ENCODE measurements around the gene ANKRD62.
"Not testable (repeated sequence)": the region's sequence is repeated elsewhere in the genome, so short reads cannot be mapped to it uniquely, and the experiment has no call there.

ANKRD62 gene

DNA sequence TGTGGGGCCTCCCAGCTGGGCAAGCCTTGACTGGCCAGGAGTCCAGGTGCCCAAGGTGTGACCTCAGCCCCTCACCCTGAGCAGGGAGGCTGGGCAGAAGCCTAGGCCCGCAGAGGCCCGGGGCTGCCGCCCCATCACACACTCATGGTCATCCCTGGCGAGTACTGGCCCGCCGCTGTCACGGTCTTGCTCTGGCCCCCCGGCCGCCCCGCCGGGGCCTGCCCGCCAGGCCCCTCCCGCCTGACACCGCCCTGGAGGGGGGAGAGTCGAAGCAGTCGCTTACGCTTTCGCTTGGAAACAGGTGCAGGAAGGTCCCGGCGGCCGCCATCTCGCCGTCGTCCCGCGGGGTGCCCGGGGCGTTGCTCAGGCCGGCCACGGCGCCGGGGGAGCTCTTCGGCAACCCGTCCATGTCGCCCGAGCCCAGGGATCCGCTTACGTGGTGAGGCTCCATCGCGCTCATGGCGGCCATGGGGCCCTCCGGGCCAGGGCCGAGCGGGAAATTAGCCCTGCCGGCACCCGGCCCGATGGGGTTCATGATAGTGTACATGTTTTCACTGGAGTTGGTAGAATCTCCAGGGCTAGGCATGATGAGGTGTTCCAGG, 26.6 kb upstream of the ANKRD62 start:
- no peak for DNase-seq

DNA sequence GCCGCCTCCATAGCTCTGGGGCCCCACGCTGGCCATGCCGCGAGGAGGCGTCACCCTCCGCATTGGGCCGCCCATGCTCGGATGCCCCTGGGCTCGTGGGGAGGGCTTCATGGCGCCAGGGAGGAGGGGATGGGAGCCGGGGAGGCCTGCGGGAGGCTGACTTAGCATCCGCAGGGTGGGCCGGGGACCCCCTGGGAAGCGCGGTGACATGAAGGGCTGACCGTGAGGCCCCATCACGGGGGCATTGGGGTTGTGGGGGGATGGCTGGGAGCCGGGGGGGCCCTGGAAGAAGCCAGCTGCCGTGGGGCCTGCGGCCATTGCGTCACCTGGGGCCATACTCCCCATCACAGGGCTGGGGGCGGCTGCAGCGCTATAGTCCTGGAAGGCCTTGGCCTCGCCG, 26.0 kb upstream of the ANKRD62 start:
- no peak for DNase-seq

DNA sequence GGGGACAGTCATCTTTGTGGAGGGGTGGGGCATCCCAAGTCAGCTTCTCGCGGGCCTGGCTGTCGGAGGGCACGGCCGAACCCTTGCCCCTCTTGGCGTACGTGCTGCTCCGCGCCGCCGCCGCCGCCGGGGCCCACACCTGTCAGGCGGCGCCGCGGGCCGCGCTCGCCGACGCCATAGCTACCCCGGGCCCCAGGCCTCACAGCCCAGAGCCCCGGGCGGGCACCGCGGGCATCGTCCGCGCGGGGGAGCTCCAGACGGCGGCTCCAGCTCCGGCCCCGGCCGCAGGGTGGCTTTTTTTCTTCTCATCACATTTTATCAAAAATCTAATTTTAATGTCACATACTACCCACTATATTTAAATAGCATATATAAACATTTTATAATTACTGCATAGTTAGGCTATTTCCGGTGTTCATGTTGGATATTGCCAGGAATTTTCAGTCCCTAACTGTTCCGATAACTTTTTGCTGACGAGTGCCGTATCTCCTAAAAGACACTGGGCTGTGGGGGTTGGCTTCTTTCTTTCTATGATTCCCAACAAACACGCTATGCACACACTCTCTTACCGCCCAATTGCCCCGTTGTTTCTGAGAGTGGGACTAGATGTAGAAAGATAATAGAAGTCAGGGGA, 25.2 kb upstream of the ANKRD62 start:
- not testable (repeated sequence) for DNase-seq

DNA sequence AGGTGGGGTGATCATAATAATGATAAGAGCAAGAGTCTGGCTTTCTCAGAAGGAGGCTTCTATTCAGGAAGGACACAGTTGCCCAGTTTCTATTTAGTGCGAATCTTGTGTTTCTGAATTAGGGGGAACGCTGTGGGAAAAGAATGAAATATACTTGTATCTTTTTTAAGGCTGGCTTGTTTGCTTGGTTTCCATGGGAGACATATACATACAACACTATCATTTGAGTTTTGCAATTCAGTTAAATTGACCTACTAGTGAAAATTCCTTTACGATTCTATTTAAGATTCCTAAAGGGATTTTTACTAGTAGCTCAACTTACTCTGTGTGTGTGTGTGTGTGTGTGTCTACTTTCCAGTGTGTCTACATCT, 24.7 kb upstream of the ANKRD62 start:
- no peak for DNase-seq

DNA sequence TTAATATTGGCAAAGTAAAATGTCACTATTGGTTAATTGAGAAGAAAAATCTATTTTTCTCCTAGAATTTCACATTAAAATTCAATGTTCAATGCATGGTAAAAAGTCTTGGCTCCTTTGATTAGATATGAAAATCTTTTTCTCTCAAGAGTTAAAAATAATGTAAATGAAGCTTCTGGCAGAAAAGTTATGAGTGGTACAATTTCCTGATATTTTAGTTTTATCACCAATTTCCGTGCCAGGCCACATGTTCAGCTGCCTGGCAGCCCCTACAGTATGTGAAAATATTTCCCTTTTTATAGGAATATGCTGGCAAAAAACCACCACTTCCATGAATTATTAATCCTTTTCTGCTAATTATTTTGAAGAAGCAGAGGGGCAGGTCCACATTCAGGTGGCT, 22.6 kb upstream of the ANKRD62 start:
- DNase-seq, result not testable (repeated sequence)

DNA sequence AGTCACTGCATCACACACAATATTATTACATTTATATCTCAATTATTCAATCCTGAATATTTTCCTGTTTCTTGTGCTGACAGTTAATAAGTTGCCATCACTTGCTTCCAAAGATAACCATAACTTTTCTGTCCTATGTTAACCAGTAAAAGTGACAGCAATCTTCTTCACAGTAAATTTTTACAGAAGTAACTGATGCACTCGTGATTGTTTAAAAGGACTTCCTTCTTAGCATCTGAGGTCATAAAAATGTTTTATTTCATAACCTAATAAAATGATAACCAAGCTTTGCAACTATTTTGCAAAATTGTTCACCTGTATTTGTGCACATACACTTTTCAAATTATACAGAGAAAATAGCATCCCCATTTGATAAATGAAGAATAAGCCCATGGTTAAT, 20.6 kb upstream of the ANKRD62 start:
- DNase-seq, result no peak

DNA sequence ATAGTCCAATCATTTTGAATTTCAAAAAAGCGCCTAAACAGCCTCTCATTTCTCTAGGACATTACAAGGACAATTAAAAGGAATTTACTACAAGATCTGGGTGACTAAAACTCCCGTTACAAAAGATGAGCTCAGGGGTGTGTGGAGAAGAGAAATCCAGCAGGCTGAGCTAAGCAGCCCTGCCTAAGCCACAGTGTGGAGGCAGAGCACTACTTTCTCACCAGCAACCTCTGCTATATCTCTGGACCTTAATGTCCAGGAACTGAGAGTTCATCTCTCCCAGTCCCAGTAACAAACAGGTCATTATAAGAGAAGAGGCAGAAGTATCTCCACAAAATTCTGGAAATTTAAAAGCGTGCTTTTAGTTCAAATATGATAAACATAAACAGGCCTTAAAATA, 18.9 kb upstream of the ANKRD62 start:
- no peak for DNase-seq

DNA sequence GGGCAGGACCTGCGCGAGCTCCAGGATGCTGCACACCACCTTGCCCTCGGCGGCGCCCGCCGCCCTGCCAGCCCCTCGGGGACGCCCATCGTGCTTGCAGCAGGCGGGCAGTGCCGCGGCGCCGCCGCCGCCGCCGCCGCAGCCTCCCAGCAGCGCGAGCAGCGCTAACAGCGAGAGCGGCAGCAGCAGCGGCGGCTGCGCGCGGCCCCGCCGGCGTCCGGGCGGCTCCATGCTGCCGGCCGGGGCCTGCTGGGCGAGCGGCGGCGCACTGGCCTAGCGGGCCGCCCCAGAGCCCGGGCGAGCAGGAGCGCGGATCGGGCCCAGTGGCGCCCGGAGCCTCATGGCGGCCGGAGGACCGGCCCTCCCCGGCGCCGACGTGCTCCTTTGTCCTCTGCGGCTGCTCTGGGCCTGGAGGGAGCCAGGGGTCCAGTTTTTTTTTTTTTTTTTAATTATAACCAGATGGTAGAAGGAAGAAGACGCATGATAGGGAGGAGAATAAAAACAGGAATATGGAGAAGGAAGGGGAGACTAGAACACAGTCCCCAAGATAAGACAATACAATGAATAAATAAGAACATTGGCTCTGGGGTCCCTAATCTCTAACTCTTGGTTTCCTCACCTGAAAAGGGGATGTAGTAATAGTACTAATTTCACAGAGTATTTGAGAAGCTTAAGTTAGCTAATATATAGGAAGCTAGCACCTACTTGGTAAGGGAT, 17.1 kb upstream of the ANKRD62 start:
- DNase-seq, result no peak

DNA sequence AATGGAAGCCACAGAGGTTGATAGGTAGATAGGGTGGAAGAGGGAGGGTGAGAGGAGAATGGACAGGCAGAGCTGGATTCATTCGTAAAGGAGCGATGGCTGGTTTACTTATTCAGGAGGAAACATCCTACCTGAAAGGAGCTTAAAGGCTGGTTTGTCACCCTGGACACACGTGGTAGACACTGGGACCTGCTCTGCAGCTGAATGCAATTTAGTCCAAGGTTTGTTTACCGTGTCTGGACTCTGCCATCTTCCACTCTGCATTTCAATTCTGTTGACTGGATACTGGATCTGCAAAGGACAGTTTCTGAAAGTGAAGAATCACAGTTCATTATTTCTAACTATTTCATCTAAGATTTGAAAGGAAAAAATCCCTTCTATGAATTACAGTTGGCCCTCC, 15.6 kb upstream of the ANKRD62 start:
- not testable (repeated sequence) for DNase-seq

DNA sequence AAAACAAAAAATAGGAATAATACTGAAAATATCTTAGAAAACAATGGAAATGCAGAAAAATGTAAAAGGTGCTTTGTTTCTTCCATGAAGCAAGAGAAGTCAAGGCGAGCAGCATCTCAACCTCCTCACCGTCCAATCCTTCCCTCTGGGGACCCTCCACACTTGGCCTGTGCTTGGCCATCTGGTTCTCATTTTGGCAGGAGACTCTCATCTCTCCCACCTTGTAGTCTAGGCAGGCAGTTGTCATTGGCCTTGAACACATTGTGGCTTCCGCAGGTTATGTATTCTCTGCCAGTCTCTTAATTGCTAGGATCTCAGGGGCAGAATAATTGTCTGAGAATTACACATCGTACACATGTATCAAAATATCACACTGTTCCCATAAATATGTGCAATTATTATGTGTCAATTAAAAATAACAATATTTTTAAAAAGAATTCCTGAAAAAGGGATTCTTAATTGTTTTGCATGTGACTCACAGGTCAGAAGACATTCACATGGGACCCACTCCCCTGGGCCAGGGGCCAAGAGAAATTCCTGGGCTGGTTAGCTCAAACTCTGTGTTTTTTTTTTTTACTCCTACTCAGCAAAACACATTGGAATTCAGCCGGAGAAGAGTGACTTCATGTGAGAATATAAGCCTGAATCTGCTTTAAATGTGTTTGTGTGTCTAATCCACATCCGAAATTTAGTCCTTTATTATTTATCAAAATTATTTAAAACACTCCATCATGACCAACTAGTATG, 14.0 kb upstream of the ANKRD62 start:
- no peak for DNase-seq

DNA sequence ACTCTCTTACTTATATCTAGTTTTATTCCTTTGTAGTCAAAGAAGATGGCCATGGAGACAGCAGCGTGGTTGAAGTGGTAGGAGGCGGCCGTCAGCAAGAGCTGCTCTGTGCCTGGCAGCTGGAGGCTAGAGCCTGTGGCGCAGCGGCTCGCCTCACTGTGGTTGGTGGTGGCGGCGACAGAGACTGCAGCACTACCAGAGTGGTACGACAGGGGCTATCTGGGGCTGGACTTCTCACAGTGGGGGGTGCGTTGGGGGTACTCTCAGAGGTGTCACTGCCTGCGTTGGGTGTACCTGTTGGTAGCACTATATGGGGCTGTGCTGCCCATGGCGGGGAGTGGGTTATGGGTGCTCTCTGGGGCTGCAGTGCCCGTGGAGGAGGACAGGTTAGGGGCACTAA, 8.5 kb upstream of the ANKRD62 start:
- DNase-seq, result no peak

DNA sequence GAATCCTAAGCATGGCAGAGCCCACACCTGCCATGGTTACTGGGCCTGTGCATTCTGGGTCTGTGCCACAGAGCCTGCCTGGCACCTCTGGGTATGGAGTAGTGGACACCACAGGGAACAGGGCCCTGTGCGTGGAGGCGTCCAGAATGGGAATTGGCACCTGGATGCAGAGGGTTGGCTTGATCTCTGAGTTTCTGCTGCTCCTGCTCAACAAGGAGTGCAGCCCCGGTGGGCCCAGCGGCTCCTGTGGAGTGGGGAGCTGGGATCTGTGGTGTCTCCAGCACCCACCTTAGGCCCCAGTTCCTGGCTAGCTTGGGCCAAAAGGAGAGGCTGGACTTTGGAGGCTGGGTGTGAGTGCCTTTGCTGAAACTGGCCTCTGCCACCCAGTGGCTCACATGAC, 7.9 kb upstream of the ANKRD62 start:
- DNase-seq, result no peak

DNA sequence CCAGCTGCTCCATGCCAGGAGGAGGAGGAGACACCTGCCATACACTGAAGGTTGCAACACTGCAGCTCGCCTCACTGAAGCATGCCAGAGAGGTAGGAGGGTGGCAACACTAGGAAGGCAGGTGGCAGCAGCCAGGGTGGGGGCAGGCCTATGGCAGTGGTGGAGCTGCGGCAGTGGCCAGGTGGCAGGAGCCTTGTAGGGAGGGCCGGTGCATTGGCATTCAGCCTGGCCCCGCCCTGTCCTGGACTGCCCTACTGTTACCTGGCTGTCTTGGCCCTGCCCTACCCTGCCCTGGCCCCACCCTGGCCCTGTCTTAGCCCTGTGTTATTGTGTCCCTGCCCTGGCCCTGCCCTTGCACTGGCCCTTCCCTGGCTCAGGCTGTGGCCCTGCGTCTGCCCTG, 7.4 kb upstream of the ANKRD62 start:
- DNase-seq, result no peak

DNA sequence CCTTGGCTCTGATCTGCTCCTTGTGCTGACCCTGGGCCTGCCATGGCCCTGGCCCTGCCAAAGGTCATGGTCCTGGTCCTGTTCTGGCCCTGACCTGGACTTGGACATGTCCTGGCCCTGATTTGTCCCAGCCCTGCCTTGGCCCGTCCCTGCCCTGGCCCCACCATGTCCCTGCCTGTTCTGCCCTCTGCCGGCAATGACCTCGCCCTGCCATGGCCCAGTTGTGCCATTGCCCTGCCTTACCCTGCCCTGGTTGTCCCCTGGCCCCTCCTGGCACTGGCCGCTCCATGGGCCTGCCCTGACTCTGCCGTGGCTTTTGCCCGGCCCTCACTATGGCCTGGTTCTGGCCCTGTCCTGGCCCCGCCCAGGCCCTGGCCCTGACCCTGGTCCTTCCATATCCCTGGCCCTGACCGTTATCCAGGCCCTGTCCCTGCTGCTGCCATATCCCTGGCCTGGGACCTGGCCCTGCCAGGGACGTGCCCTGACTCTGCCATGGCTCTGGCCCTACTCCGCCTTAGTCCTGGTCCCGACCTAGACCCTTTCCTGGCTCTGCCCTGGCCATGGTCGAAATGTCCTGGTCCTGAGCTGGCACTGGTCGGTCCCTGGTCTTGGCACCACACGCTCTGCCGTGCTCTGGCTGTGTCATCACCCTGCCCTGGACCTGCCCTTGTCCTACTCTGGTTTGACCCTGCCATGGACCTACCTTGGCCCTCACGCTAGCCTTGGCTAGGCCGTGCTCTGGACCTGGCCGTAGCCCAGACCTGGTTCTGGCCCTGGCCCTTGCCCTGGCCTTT, 6.8 kb upstream of the ANKRD62 start:
- no peak for DNase-seq

DNA sequence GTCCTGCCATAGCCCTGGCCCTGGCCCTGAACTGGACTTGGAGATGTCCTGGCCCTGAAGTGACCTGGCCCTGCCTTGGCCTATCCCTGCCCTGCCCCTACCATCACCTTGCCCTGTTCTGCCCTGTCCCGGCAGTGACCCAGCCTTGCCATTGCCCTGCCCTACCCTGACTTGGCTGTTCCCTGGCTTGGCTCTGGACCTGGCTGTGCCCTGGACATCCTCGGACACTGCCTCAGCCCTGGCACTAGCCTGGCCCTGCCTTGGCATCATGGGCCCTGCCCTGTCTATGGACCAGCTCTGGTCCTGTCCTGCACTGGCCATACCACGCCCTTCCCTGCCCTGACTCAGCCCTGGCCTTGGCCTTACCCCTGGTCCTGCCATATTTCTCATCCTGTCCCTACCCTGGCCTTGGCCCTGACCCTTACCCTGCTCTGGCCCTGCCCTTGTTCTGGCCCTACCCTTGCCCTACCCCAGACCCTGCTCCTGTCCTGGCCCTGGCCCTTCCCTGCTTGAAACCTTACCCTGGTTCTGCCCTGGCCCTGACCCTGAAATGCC, 6.1 kb upstream of the ANKRD62 start:
- DNase-seq, result no peak

DNA sequence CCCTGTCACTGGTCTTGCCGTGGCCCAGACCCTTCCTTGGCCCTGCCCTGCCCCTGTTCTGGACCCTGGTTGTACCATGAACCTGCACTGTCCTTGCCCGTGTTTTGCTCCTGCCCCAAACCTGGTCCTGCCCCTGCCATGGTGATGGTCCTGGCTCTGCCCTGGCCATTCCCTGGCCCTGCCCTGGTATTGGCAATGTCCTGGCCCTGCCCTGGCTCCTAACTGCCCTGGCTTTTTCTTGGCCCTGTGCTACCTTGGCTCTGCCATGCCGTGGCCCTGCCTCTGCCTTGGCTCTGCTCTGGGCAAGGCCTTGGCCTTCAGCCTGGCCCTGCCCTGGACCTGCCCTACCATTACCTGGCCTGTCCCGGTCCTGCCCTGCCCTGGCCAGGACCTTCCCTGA, 5.5 kb upstream of the ANKRD62 start:
- no peak for DNase-seq

DNA sequence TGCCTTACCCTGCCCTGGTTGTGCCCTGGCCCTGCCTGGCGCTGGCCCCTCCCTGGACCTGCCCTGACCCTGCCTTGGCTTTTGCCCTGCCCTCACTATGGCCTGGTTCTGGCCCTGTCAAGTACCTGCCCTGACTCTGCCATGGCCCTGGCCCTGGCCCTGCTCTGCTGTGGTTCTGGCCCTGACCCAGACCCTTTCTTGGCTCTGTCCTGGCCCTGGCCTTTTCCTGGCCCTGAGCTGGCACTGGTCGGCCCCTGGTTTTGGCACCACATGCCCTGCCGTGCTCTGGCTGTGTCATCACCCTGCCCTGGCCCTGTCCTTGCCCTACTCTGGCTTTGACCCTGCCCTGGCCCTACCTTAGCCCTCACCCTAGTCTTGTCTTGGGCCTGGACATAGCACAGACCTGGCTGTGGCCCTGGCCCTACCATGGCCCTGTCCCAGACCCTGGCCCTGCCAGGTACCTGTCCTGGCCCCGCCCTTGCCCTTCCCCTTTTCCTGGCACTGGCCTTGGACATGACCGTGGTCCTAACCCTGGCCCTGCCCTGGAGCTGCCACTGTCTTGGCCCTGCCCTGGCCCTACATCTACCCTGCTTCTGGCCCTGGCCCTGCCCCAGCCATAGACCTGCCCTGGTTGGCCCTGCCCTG, 4.8 kb upstream of the ANKRD62 start:
- DNase-seq, result no peak

DNA sequence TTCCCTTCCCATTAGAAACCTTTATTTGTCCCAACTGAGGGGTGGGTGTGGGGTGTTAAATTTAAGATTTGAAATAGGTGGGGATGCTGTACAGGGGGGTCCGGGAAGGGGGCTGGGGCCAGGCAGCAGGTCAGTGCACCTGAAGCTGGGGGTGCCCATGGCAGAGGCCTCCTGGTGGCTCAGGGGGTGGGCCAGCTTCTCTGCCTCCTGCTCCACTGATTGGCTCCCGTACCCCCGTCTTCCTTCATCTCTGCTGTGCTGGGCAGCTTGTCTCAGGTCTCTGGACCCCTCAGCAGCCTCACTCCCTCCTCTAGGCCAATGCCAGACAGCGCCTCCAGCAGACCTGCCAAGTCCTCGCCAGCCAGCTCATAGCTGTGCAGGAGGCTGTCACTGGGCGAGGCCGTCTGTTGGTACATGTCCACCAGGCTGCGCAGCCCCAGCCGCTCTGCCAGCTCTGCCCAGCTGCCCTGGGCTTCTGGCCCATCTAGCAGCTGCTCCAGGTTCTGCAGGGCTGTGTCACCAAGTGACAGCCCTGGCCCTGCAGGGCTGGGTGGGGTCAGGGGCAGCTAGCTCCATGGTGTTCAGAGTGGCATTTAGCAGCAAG, 2.0 kb upstream of the ANKRD62 start:
- DNase-seq, result no peak

DNA sequence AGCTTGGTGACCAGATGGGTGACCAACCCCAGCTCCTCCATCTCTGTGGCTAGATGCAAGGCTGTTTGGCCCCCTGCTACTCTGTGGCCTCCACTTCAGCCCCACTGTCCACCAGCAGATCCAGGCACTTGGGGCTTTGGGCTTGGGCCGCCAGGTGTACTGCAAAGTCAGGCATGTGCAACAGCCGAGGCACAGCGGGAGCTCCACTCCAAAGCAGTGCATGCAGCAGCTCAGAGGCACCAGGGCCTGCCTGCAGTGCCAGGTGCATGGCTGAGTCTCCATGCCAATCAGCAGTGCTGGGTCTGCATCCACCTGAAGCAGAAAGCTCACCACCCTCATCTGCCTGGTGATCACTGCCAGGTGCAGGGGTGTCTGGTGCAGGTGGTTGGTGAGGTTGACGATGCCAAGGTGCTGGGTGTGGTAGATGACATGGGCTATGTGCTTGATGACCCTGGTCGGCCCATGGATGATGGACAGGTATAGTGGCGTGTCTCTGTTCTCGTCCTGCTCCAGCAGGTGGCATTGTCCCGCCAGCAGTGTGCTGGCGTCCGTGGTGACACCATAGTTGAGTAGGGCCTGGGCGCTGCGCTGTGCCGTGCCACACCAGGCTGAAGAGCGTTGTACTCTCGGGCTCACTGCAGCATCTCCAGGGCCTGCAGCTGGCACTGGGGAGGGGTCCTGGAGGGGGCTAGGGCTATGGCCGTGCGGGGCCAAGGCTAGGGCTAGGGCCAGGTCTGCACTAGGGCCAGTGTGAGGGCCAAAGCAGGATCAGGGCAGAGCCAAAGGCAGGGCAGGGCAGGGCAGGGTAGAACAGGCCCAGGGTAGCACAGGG, 1.0 kb upstream of the ANKRD62 start:
- no peak for DNase-seq

DNA sequence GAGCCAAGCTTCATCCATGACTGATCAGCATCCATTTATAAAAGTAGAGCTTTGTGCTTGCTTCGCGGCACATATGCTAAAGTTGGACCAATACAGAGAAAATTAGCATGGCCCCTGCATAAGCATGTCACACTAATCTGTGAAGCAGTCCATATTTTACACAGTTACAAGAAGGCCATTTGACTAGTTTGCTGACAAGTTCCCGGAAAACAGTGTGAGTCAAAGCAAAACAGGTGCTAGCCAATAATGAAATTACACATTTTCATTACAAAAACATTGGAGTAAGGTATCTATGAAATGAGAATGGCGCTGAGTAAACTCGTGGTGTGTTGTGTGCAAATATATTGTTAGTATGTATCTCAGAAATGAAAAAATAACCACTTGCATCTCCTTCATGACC, 4.7 kb downstream of the ANKRD62 start:
- DNase-seq, result no peak

DNA sequence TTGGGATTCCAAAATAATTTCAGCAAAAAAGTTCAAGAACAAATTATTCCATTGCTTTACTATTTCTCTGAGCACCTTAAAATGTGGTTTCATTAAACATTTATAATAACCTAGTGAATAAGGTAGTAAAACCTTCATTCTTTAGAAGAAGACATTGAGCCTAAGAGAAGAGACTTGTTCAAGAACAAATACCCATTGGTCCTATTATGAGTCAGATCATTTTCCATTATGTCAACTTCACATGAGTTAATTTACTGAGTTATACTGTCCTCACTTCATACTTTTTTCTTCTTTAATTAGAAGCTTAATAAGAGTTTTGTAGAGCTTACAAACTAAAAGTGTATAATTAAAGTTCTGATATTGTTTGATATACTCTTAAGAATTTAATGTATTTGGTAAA, 5.5 kb downstream of the ANKRD62 start:
- DNase-seq, result no peak
